H1 (cell line): ENCODE results near the gene LMX1A. TPM values are rescaled to one million over a fixed set of nuclear protein-coding genes. Genes with fewer than 3 reads are reported as not detected.

Experiments
- CTCF ChIA-PET: fragments of 300-600 bp; sonication (Branson Sonifier 250); formaldehyde crosslinking; loops from one replicate; lab custom pipeline; 2021; ENCODE audit not compliant: partially characterized antibody; lab: Charles Lee
- POLR2A ChIA-PET: fragments of 300-600 bp; sonication (Branson Sonifier 250); formaldehyde crosslinking; loops from one replicate; lab custom pipeline; 2021; ENCODE audit warnings: inconsistent platforms; ENCODE audit not compliant: partially characterized antibody; lab: Charles Lee
- DNase-seq, 2 experiments: peaks; one replicate each; pipeline versions ENCODE4 v3.0.0 to v3.0.0-alpha.2; 2010 to 2022; ENCODE audit warnings: low spot score in 2 of 2, low read depth in 1 of 2, mixed read lengths in 1 of 2
- FAIRE-seq: peaks from 2 replicates; lab custom pipeline; 2011; peaks lifted over from hg19 to GRCh38; lab: Jason Lieb, UNC
- H2AFZ ChIP-seq: 2 replicates; pipeline ENCODE4 v1.8.1; 2012; ENCODE audit warnings: low read length, inconsistent platforms
- H2AK5ac ChIP-seq: 2 replicates; pipeline ENCODE4 v1.6.1; 2013; ENCODE audit warnings: low read depth, low read length
- H2BK120ac ChIP-seq: replicated peaks from 2 replicates; pipeline ENCODE3; 2013; ENCODE audit warnings: low read depth, low read length, inconsistent platforms
- H2BK12ac ChIP-seq: 2 replicates; pipeline ENCODE4 v1.6.1; 2013; ENCODE audit warnings: low read depth, low read length
- H2BK15ac ChIP-seq: 2 replicates; pipeline ENCODE4 v1.6.1; 2013; ENCODE audit warnings: low read length
- H2BK20ac ChIP-seq: 2 replicates; pipeline ENCODE4 v1.6.1; 2013; ENCODE audit warnings: low read length
- H2BK5ac ChIP-seq: 2 replicates; pipeline ENCODE4 v1.6.1; 2013; ENCODE audit warnings: low read depth, low read length
- H3K14ac ChIP-seq: 2 replicates; pipeline ENCODE4 v1.6.1; 2013; ENCODE audit warnings: inconsistent platforms; ENCODE audit not compliant: insufficient read length
- H3K18ac ChIP-seq: 2 replicates; pipeline ENCODE4 v1.6.1; 2013; ENCODE audit warnings: low read length; ENCODE audit errors: extremely low read depth
- H3K23ac ChIP-seq: 2 replicates; pipeline ENCODE4 v1.6.1; 2013; ENCODE audit warnings: inconsistent platforms; ENCODE audit not compliant: insufficient read length
- H3K23me2 ChIP-seq: 2 replicates; pipeline ENCODE4 v1.6.1; 2013; ENCODE audit warnings: low read depth, low read length
- H3K27ac ChIP-seq: 2 replicates; pipeline ENCODE4 v1.6.1; 2011; ENCODE audit warnings: low read depth, low read length, inconsistent platforms
- H3K27me3 ChIP-seq, 4 experiments: replicated peaks in 1 of 4; 1 replicate in 1 of 4; 2 replicates in 3 of 4; pipeline versions ENCODE4 v1.6.1 to v1.8.1; 2011 to 2013; ENCODE audit warnings: low read length in 3 of 4, mild to moderate bottlenecking in 3 of 4, inconsistent platforms in 2 of 4, mixed read lengths in 2 of 4, moderate library complexity in 1 of 4; ENCODE audit not compliant: control insufficient read depth in 3 of 4, insufficient read depth in 3 of 4; ENCODE audit errors: extremely low read depth in 1 of 4
- H3K36me3 ChIP-seq, 4 experiments: 2 replicates each; pipeline versions ENCODE4 v1.6.1 to v1.8.1; 2011 to 2013; ENCODE audit warnings: mild to moderate bottlenecking in 4 of 4, low read length in 3 of 4, moderate library complexity in 2 of 4, control low read depth in 1 of 4, inconsistent platforms in 1 of 4; ENCODE audit not compliant: insufficient read depth in 4 of 4, control insufficient read depth in 2 of 4
- H3K4ac ChIP-seq: replicated peaks from 2 replicates; pipeline ENCODE3; 2013; ENCODE audit warnings: low read length, low read depth, mixed read lengths, inconsistent platforms; ENCODE audit not compliant: insufficient read length
- H3K4me1 ChIP-seq, 4 experiments: replicated peaks in 1 of 4; 1 replicate in 1 of 4; 2 replicates in 3 of 4; pipeline versions ENCODE4 v1.6.1 to v1.8.1; 2011 to 2013; ENCODE audit warnings: low read length in 3 of 4, inconsistent platforms in 2 of 4, mixed read lengths in 1 of 4; ENCODE audit not compliant: insufficient read depth in 4 of 4, control insufficient read depth in 3 of 4
- H3K4me2 ChIP-seq, 2 experiments: 2 replicates each; pipeline versions ENCODE4 v1.6.1 to v1.8.1; 2011 to 2013; ENCODE audit warnings: low read depth in 2 of 2, low read length in 2 of 2, control low read depth in 1 of 2, inconsistent platforms in 1 of 2, mild to moderate bottlenecking in 1 of 2; ENCODE audit not compliant: insufficient read depth in 1 of 2
- H3K4me3 ChIP-seq, 4 experiments: fragments of 200-600, 300-600 bp in 1 of 4; sonication (generic), shearing (Covaris generic), sonication (Bioruptor Twin) in 1 of 4; 2 replicates each; pipeline versions ENCODE4 v1.5.1 to v1.8.1; 2011 to 2016; ENCODE audit warnings: low read length in 4 of 4, low read depth in 3 of 4, control low read depth in 2 of 4, inconsistent platforms in 2 of 4, mild to moderate bottlenecking in 2 of 4, mixed read lengths in 1 of 4, moderate library complexity in 1 of 4; ENCODE audit not compliant: insufficient read depth in 2 of 4; ENCODE audit errors: extremely low read depth in 1 of 4
- H3K56ac ChIP-seq: replicated peaks from 2 replicates; pipeline ENCODE3; 2013; ENCODE audit warnings: low read depth, mild to moderate bottlenecking, mixed read lengths, low read length, inconsistent platforms; ENCODE audit not compliant: insufficient read length
- H3K79me1 ChIP-seq: 2 replicates; pipeline ENCODE4 v1.6.1; 2013; ENCODE audit warnings: low read depth, low read length, control low read depth
- H3K79me2 ChIP-seq, 2 experiments: 2 replicates each; pipeline versions ENCODE4 v1.6.1 to v1.8.1; 2012 to 2013; ENCODE audit warnings: low read length in 2 of 2, mild to moderate bottlenecking in 2 of 2, inconsistent platforms in 1 of 2; ENCODE audit not compliant: insufficient read depth in 2 of 2, control insufficient read depth in 1 of 2
- H3K9ac ChIP-seq, 4 experiments: replicated peaks in 1 of 4; 1 replicate in 1 of 4; 2 replicates in 3 of 4; pipeline versions ENCODE4 v1.6.1 to v1.8.1; 2011 to 2013; ENCODE audit warnings: low read depth in 3 of 4, low read length in 3 of 4, control low read depth in 2 of 4, mild to moderate bottlenecking in 2 of 4, moderate library complexity in 2 of 4, inconsistent platforms in 1 of 4; ENCODE audit errors: extremely low read depth in 1 of 4
- H3K9me3 ChIP-seq, 2 experiments: 2 replicates each; pipeline versions ENCODE4 v1.6.1 to v1.8.1; 2012 to 2013; ENCODE audit warnings: mild to moderate bottlenecking in 2 of 2, moderate library complexity in 2 of 2, control low read depth in 1 of 2, inconsistent platforms in 1 of 2, low read depth in 1 of 2, low read length in 1 of 2, mixed read lengths in 1 of 2; ENCODE audit not compliant: insufficient read depth in 2 of 2
- H4K20me1 ChIP-seq, 2 experiments: replicated peaks in 1 of 2; 2 replicates each; pipeline versions ENCODE3 to v1.8.1; 2011 to 2013; ENCODE audit warnings: inconsistent platforms in 2 of 2, low read length in 2 of 2, mild to moderate bottlenecking in 1 of 2; ENCODE audit not compliant: insufficient read depth in 2 of 2, control insufficient read depth in 1 of 2
- H4K5ac ChIP-seq: 2 replicates; pipeline ENCODE4 v1.6.1; 2013; ENCODE audit warnings: low read length, low read depth, mixed read lengths, inconsistent platforms; ENCODE audit not compliant: insufficient read length
- H4K8ac ChIP-seq: 2 replicates; pipeline ENCODE4 v1.8.0; 2013; ENCODE audit warnings: mild to moderate bottlenecking, moderate library complexity, low read length, inconsistent platforms; ENCODE audit not compliant: insufficient read depth; ENCODE audit errors: extremely low read depth
- H4K91ac ChIP-seq: replicated peaks from 2 replicates; pipeline ENCODE3; 2013; ENCODE audit warnings: low read length, mixed read lengths, inconsistent platforms; ENCODE audit not compliant: insufficient read length
- CHD1 ChIP-seq: IDR thresholded peaks from 2 replicates; pipeline ENCODE4 v1.6.1; 2012; ENCODE audit warnings: low read depth, low read length, improper control_type of control experiment
- CHD2 ChIP-seq: IDR thresholded peaks from 2 replicates; pipeline ENCODE4 v1.6.1; 2012; ENCODE audit warnings: low read length, improper control_type of control experiment
- EGR1 ChIP-seq: IDR thresholded peaks from 2 replicates; pipeline ENCODE4 v1.6.1; 2011; ENCODE audit warnings: low read depth, low read length, borderline replicate concordance
- FOSL1 ChIP-seq: IDR thresholded peaks from 2 replicates; pipeline ENCODE4 v1.6.1; 2011; ENCODE audit warnings: mild to moderate bottlenecking, low read depth, low read length, moderate library complexity; ENCODE audit not compliant: insufficient read depth
- HDAC2 ChIP-seq, 2 experiments: fragments of 300-600 bp in 1 of 2; sonication (generic) in 1 of 2; IDR thresholded peaks; 2 replicates each; pipeline ENCODE4 v1.6.1; 2011 to 2012; ENCODE audit warnings: low read depth in 2 of 2, low read length in 2 of 2, mild to moderate bottlenecking in 2 of 2, moderate library complexity in 2 of 2, borderline replicate concordance in 1 of 2, inconsistent platforms in 1 of 2
- JUN ChIP-seq: IDR thresholded peaks from 2 replicates; pipeline ENCODE4 v1.6.1; 2011; ENCODE audit warnings: low read depth, mild to moderate bottlenecking, improper control_type of control experiment, low read length
- KDM1A ChIP-seq: fragments of 200-600, 300-600 bp; sonication (generic); IDR thresholded peaks from 2 replicates; pipeline ENCODE4 v1.7.1; 2016; ENCODE audit warnings: mild to moderate bottlenecking, low read length, borderline replicate concordance
- MAFK ChIP-seq: IDR thresholded peaks from 2 replicates; pipeline ENCODE4 v1.6.1; 2012; ENCODE audit warnings: low read depth, mild to moderate bottlenecking, improper control_type of control experiment, low read length
- MAX ChIP-seq: IDR thresholded peaks from 2 replicates; pipeline ENCODE4 v1.6.1; 2012; ENCODE audit warnings: inconsistent platforms
- PHF8 ChIP-seq: fragments of 200-600 bp; sonication (generic); conservative IDR thresholded peaks from 2 replicates; pipeline ENCODE4 v1.7.1; 2012; ENCODE audit warnings: low read depth, mild to moderate bottlenecking, inconsistent platforms, low read length, moderate library complexity
- SIRT6 ChIP-seq: IDR thresholded peaks from one replicate; pipeline ENCODE4 v1.7.1; 2012; ENCODE audit warnings: low read length, inconsistent platforms
- SRF ChIP-seq: IDR thresholded peaks from 2 replicates; pipeline ENCODE4 v1.6.1; 2011; ENCODE audit warnings: mild to moderate bottlenecking, low read depth, low read length, moderate library complexity
- TBP ChIP-seq: IDR thresholded peaks from 2 replicates; pipeline ENCODE4 v1.6.1; 2011; ENCODE audit warnings: low read depth, low read length, improper control_type of control experiment
- TCF12 ChIP-seq: IDR thresholded peaks from 2 replicates; pipeline ENCODE4 v1.6.1; 2011; ENCODE audit warnings: low read depth, mild to moderate bottlenecking, low read length
- WGBS, 2 experiments: shearing (Covaris generic) in 1 of 2; methylation state at CpG; one replicate each; pipeline versions ENCODE4 v1.1.6 to v1.1.7; 2013 to 2015; ENCODE audit warnings: low lambda C conversion rate in 2 of 2, mixed read lengths in 2 of 2, inconsistent platforms in 1 of 2, low coverage in 1 of 2, missing lambda C conversion rate in 1 of 2; ENCODE audit not compliant: insufficient replicate concordance in 2 of 2, insufficient coverage in 1 of 2, insufficient read length in 1 of 2; ENCODE audit errors: extremely low coverage in 1 of 2, missing lambda C conversion rate in 1 of 2; 5-methylcytosine and 5-hydroxymethylcytosine counted together
- polyA plus RNA-seq, 7 experiments: library from polyadenylated mRNA; depleted of rRNA in 3 of 7; stranded (reverse) in 5 of 7; unstranded in 2 of 7; fragments of >200 nt in 5 of 7; fragments of 200-250 nt in 2 of 7; gene quantifications; 1 replicate in 5 of 7; 2 replicates in 1 of 7; 4 replicates in 1 of 7; pipeline versions ENCODE4 v1.2.1 to v1.2.3, GENCODE V29; 2011 to 2013; ENCODE audit warnings: missing spikeins in 2 of 7, mixed read lengths in 2 of 7
- total RNA-seq: library from RNA; stranded (reverse); fragmentation: NEBNext Ultra II Directional; extraction: Animal tissue kit (Norgen Biotek cat#: 25700); gene quantifications from 2 replicates; pipeline ENCODE4 v1.2.1, GENCODE V29; 2021

LMX1A gene
- total and polyA plus RNA-seq, 2 of the 8 experiments (the other 6 are each of a cell fraction or from before 2014, with no cell fraction given) = not detected

- no peak overlapping the region for H3K18ac ChIP-seq
- POLR2A ChIA-PET = no interaction called here
- no peak overlapping the region for H3K14ac ChIP-seq
- H4K20me1 ChIP-seq = no peaks in the 10 kb centered on the region
- CTCF ChIA-PET = interaction anchor here (0.6 to 1.2 kb wide), 2 partner anchors 45 to 179 kb away, joined by 3 read pairs; no protein-coding TSS in a partner anchor
- no peaks in the 10 kb centered on the region for H3K36me3 ChIP-seq
- H2BK20ac ChIP-seq = no peak overlapping the region
- WGBS, 2 experiments = 97% methylated on average over 4 of the region's 4 CpGs; no CpG with 5 or more reads in 1 of the 2 experiments
- H2AK5ac ChIP-seq = no peak overlapping the region
- H3K4me3 ChIP-seq = no peak overlapping the region
- no peaks in the 10 kb centered on the region for H3K79me2 ChIP-seq
- H3K56ac ChIP-seq = no peak overlapping the region
- no peak overlapping the region for H3K4ac ChIP-seq
- no peak overlapping the region for H4K5ac ChIP-seq
- H3K9ac ChIP-seq = no peak overlapping the region
- no peaks in the 10 kb centered on the region for H3K9me3 ChIP-seq
- TF ChIP-seq TCF12 (no peak), MAFK (no peak), CHD1 (no peak), JUN (no peak), CHD2 (no peak), HDAC2 (IDR thresholded peaks at IDR 0.05; ENCODE audit: borderline replicate concordance in 1 of 2, low read depth in 2 of 2, low read length in 2 of 2) (no peak), KDM1A (no peak), SIRT6 (no peak), SRF (no peak), MAX (no peak), EGR1 (no peak), PHF8 (no peak), FOSL1 (no peak), TBP (no peak)
- no peak overlapping the region for H4K8ac ChIP-seq
- H2BK15ac ChIP-seq = no peak overlapping the region
- H2BK5ac ChIP-seq = no peak overlapping the region
- no peak overlapping the region for H2AFZ ChIP-seq
- H3K4me2 ChIP-seq = no peak overlapping the region
- H2BK120ac ChIP-seq = no peak overlapping the region
- no peak overlapping the region for H3K27ac ChIP-seq
- no peaks in the 10 kb centered on the region for H3K4me1 ChIP-seq
- no peaks in the 10 kb centered on the region for H3K27me3 ChIP-seq
- no peak for FAIRE-seq
- H3K23me2 ChIP-seq = no peaks in the 10 kb centered on the region; the same call in 1 of the 2 replicates
- H3K79me1 ChIP-seq = no peaks in the 10 kb centered on the region
- H2BK12ac ChIP-seq = no peak overlapping the region
- no peak overlapping the region for H3K23ac ChIP-seq
- DNase-seq = no peak
- H4K91ac ChIP-seq = no peak overlapping the region
These were observed 166.6 kb downstream of the LMX1A start for GRCh38 chr1:165189913-165190312.
